H1 (cell line): Measurements from ENCODE around the gene RXFP4.

Source experiments
- BCL11A ChIP-seq, 2 experiments: IDR thresholded peaks; one replicate each; pipeline ENCODE4 v1.6.1; 2011; ENCODE audit warnings: low read depth in 2 of 2, low read length in 2 of 2, mild to moderate bottlenecking in 2 of 2
- CEBPB ChIP-seq: IDR thresholded peaks from 2 replicates; pipeline ENCODE4 v1.6.1; 2012; ENCODE audit warnings: low read depth, low read length
- POU5F1 ChIP-seq: IDR thresholded peaks from 2 replicates; pipeline ENCODE4 v1.6.1; 2011; ENCODE audit warnings: low read depth, mild to moderate bottlenecking, low read length, moderate library complexity
- YY1 ChIP-seq: IDR thresholded peaks from 2 replicates; pipeline ENCODE4 v1.6.1; 2011; ENCODE audit warnings: low read depth, mild to moderate bottlenecking, low read length

DNA sequence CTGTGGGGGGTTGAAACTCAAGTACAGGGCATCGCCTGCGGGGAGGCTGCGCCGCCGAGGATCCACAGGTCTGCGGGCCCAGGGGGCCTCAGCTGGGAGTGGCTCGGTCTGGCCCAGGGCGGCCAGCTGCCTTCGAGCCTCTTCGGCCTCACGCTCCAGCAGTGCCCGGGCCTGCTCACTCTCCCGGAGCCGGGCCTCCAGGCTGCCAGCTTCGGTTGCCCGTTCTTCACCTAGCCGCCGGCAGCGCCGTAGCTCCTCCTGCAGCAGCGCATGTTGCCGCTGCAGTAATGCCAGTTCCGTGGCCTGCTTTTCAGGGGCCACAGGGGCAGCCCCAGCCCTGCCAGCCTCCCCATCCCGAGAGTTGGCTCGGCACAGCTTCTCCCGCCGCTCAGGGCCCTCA, 9.4 kb downstream of the RXFP4 start:
- TF ChIP-seq BCL11A (IDR thresholded peaks at IDR 0.05; ENCODE audit: low read depth in 2 of 2, low read length in 2 of 2) (no peak), POU5F1 (no peak), CEBPB (no peak), YY1 (no peak)
